ENCODE results near the gene USP24.

DNA sequence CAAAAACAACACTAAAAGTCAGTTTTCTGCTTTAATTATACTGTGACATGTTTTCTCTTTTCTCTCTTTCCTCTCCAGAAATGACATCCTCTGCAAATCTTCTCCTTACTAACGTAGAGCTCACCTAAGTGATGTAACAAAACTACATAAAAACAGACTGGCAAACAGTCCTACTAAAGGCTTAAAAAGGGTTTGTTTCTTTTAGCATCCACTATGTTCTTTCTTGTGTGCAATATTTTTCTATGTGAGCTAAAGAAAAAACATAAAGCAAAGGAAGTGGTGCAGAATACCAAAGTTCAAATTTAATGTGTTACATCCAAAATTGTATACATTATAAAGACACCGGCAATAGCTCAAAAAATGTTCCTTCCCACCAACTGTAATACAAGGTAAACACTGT, 14.5 kb downstream of the USP24 start:
- TF ChIP-seq SUZ12 (IDR thresholded peaks at IDR 0.05; ENCODE audit: extremely low read depth, insufficient read depth, insufficient read length) (no peak), YY1 (IDR thresholded peaks at IDR 0.05; ENCODE audit: insufficient read depth, insufficient read length) (no peak)
